ENCODE results near the gene PTBP3.
A peak's percentile ranks its signal among the peaks of the same experiment; 100 is the strongest.

The PTBP3 gene

GRCh38 chr9:112175796-112176315, 157.6 kb downstream of the PTBP3 start:
- TF ChIP-seq GATA1 (IDR thresholded peaks at IDR 0.05; ENCODE audit: low read depth, low read length) = no peak
- TF ChIP-seq POLR2A (IDR thresholded peaks at IDR 0.05; ENCODE audit: low read length) = no peak
- DNase-seq = peak in 1 of 2 experiments; percentile 12

DNA sequence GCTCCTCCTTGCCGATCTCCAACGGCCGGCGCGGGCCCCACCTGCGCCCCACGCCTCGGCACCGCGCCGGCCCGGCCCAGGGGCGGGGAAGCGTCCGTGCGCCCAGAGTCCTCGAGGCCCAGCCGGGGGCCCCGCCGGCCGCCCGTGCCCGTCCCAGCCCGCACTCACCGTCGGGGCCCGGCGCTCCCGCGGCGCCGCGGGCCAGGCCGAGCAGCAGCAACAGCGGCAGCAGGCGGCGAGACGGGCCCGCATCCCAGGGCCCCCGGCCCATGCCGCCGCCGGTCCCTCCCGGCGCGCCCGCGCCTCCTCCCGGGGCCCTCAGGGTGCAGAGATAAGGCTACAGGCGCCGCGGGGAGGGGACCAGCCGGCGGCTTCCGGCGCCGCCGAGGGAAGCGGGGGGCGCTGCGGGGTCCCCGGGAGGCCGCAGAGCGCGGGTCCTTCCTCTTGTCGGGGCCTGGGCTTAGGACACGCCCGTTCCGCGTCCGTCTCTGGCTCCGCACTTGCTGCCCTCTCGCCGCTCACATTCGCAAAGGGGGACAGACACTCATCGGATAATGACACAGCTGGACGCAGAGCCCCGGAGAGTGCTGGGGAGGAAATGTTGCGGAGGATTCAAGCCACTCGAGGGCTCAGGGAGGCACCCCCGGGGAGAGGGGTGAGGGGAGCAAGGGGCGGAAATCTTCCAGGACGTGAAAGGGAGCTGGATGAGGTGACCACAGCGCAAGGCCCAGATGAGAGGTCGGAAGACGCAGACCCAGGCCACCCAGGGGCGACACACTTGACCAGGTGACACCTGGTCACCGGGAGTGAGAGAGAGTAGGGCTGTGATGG, 158.2 kb downstream of the PTBP3 start, which contains the start of gene SUSD1:
Gene SUSD1 (minus strand): TSS at position 333 of the 831 bp plus-strand sequence. CDS start 62 bp downstream, at position 271.
- TF ChIP-seq GATA1 (IDR thresholded peaks at IDR 0.05; ENCODE audit: low read depth, low read length) = no peak
- peak; percentile 54 for TF ChIP-seq POLR2A (IDR thresholded peaks at IDR 0.05; ENCODE audit: low read length)
- peak; percentile 71 to 77 for DNase-seq

DNA sequence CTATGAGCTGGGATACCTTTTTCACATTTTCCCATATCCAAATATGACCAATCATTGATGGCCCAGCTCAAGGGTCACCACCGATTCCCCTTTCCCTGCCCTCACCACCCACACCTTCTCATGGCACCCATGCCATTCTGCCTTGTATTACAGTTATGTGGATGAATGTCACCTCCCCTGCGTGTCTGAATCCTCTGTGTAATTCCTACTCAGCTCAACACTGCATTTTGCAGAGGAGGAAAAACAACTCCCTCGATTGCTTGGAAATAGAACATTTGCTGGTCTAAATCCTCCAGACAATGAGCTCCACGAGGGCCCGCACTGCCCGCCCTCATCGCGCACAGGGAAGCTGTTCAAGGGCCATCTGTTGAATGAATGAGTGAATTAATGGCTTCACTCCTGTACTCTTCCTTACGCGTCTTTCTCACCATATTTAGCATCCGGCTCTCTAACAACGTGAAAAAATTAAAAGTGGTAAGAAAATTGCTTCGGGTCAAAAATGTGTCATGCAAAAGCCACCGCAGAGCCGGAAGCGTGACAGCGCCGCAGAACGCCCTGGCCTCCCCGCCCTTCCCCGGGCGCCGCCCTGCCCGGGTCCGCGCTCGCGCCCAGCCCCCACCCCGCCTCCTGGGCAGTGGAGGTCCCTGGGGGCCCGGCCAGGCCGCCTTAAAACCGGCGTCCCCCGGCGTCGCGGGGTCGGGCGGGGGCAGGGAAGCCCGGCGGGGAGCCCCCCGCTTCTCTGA, 159.0 kb downstream of the PTBP3 start:
- peak; percentile 81 to 82 for DNase-seq
- TF ChIP-seq POLR2A (IDR thresholded peaks at IDR 0.05; ENCODE audit: low read length) = no peak
- TF ChIP-seq GATA1 (IDR thresholded peaks at IDR 0.05; ENCODE audit: low read depth, low read length) = no peak

- TF ChIP-seq GATA1 (IDR thresholded peaks at IDR 0.05; ENCODE audit: low read depth, low read length) (no peak), POLR2A (IDR thresholded peaks at IDR 0.05; ENCODE audit: low read length) (no peak)
Observed at GRCh38 chr9:112173489-112174221, 159.8 kb downstream of the PTBP3 start.

GRCh38 chr9:112170968-112171367, 162.5 kb downstream of the PTBP3 start:
- TF ChIP-seq GATA1 (IDR thresholded peaks at IDR 0.05; ENCODE audit: low read depth, low read length) = no peak
- TF ChIP-seq POLR2A (IDR thresholded peaks at IDR 0.05; ENCODE audit: low read length) = no peak
- peak; percentile 39 to 74 for DNase-seq

More at GRCh38 chr9:112173489-112174221, 159.8 kb downstream of the PTBP3 start:
- no peak for DNase-seq

- TF ChIP-seq POLR2A (IDR thresholded peaks at IDR 0.05; ENCODE audit: low read length) (no peak), GATA1 (IDR thresholded peaks at IDR 0.05; ENCODE audit: low read depth, low read length) (no peak)
- no peak for DNase-seq
Observed at GRCh38 chr9:112170235-112170634, 163.2 kb downstream of the PTBP3 start.

- DNase-seq = no peak
- TF ChIP-seq POLR2A (IDR thresholded peaks at IDR 0.05; ENCODE audit: low read length) = no peak
- TF ChIP-seq GATA1 (IDR thresholded peaks at IDR 0.05; ENCODE audit: low read depth, low read length) = no peak
Observed at GRCh38 chr9:112169368-112169767, 164.1 kb downstream of the PTBP3 start.

DNA sequence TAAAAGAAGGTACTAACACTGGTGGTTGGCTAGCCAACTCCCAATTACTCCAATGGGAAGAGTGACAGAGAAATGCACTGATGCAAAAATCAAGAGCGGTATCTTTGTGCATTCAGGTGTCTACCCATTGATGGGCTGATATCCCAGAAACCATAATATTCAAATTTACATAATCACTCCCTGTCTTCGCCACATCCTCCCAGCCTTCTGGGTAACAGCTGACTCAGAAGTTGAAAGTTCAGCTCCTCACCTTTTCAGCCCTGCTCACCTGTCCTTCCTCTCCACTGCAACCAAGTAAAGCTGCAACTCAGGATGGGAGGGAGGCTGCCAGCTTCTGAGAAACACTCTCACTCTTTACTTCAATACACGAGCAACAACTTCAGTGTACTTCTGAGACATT, 165.2 kb downstream of the PTBP3 start:
- no peak for DNase-seq
- TF ChIP-seq POLR2A (IDR thresholded peaks at IDR 0.05; ENCODE audit: low read length) (no peak), GATA1 (IDR thresholded peaks at IDR 0.05; ENCODE audit: low read depth, low read length) (no peak)

All from erythroblast (primary cell).